Osteocyte (in vitro differentiated cells): ENCODE results near the gene SAMD4A. TPM values are rescaled to one million over a fixed set of nuclear protein-coding genes. Genes with fewer than 3 reads are reported as not detected.

Experiments used
- DNase-seq: peaks from one replicate; pipeline ENCODE4 v3.0.0; 2021; ENCODE audit warnings: mixed read lengths; ENCODE audit not compliant: unreplicated experiment; ENCODE audit errors: extremely low spot score
- H3K27ac Mint-ChIP-seq: one replicate; pipeline ENCODE4 v1.8.0; 2021; ENCODE audit warnings: mild to moderate bottlenecking, mixed read lengths; ENCODE audit not compliant: unreplicated experiment
- H3K27me3 Mint-ChIP-seq: one replicate; pipeline ENCODE4 v1.8.0; 2021; ENCODE audit warnings: mixed read lengths; ENCODE audit not compliant: unreplicated experiment
- H3K36me3 Mint-ChIP-seq: one replicate; pipeline ENCODE4 v1.8.0; 2021; ENCODE audit warnings: mixed read lengths; ENCODE audit not compliant: unreplicated experiment
- H3K4me1 Mint-ChIP-seq: one replicate; pipeline ENCODE4 v1.8.0; 2021; ENCODE audit warnings: mixed read lengths; ENCODE audit not compliant: unreplicated experiment
- H3K4me3 Mint-ChIP-seq: one replicate; pipeline ENCODE4 v1.8.0; 2021; ENCODE audit warnings: mild to moderate bottlenecking, moderate library complexity, mixed read lengths; ENCODE audit not compliant: unreplicated experiment
- H3K9me3 Mint-ChIP-seq: one replicate; pipeline ENCODE4 v1.8.0; 2021; ENCODE audit warnings: mixed read lengths; ENCODE audit not compliant: unreplicated experiment
- total RNA-seq: library from RNA; stranded (reverse); gene quantifications from 2 replicates; pipeline ENCODE4 v1.2.1, GENCODE V29; 2021
- TF ChIP-seq, protein P1 (sequence below): fragments of 200-600 bp; sonication (generic); IDR thresholded peaks from 2 replicates; pipeline ENCODE4 v1.5.0; 2021; ENCODE audit warnings: antibody characterized with exemption, mild to moderate bottlenecking, moderate library complexity

SAMD4A gene
- total RNA-seq, 1 donor from 2014 or later, result 39.1 TPM

DNA sequence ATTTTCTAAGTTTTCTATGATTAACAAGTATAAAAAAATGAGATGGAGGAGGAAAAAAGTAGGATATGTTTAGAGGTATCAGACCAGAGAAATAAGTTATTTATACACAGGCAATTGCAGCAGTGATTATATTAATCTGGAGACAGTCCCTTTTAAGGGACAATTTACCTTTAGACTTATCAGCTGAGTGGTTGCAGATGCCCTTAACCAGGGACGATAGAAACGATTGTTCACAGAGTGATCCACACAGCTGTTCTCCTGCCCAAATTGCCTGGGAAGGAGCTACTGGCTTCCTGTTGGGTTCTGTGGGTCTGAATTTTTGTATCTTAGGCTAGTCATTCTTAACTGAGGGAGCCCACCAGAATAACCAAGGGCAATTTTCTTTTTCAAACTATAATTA, 269.3 kb downstream of the SAMD4A start:
- TF ChIP-seq, protein P1, sequence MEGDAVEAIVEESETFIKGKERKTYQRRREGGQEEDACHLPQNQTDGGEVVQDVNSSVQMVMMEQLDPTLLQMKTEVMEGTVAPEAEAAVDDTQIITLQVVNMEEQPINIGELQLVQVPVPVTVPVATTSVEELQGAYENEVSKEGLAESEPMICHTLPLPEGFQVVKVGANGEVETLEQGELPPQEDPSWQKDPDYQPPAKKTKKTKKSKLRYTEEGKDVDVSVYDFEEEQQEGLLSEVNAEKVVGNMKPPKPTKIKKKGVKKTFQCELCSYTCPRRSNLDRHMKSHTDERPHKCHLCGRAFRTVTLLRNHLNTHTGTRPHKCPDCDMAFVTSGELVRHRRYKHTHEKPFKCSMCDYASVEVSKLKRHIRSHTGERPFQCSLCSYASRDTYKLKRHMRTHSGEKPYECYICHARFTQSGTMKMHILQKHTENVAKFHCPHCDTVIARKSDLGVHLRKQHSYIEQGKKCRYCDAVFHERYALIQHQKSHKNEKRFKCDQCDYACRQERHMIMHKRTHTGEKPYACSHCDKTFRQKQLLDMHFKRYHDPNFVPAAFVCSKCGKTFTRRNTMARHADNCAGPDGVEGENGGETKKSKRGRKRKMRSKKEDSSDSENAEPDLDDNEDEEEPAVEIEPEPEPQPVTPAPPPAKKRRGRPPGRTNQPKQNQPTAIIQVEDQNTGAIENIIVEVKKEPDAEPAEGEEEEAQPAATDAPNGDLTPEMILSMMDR, result no peak
- H3K9me3 Mint-ChIP-seq, result no peaks in the 10 kb centered on the region
- H3K36me3 Mint-ChIP-seq, result no peaks in the 10 kb centered on the region
- no peak overlapping the region for H3K27ac Mint-ChIP-seq
- H3K4me1 Mint-ChIP-seq, result no peaks in the 10 kb centered on the region
- no peak for DNase-seq
- H3K27me3 Mint-ChIP-seq, result peaks cover 21% of the 10 kb centered on the region
- no peak overlapping the region for H3K4me3 Mint-ChIP-seq

DNA sequence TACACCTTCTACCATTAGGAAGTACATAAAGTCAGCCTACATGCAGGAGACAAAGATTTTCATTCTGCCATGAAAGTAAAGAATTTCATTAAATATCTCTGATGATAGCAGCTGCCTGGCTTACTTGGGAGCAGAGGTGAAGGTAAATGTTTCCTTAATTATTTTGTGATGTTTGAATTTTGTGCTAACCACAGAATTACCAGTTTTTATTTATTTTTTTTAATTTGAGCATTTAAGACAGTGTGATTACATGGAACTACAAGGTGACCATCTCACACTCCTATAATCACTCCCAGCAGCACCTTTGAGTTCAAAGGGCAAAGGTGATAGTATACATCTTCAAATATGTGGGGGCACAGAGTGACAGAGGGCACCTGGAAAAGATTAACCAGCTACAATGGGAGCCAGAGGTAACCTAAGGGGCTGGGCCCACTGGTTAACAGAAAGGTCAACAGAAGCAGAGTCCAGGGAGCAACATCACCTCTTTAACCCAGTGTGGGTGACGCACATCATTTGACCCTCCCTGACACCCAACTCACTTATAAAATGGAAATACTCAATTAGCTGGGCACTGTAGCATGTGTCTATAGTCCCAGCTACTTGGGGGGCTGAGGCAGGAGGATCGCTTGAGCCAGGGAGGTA, 270.7 kb downstream of the SAMD4A start:
- Mint-ChIP-seq H3K4me3 (no peak overlapping the region), H3K27ac (no peak overlapping the region), H3K36me3 (no peaks in the 10 kb centered on the region)

DNA sequence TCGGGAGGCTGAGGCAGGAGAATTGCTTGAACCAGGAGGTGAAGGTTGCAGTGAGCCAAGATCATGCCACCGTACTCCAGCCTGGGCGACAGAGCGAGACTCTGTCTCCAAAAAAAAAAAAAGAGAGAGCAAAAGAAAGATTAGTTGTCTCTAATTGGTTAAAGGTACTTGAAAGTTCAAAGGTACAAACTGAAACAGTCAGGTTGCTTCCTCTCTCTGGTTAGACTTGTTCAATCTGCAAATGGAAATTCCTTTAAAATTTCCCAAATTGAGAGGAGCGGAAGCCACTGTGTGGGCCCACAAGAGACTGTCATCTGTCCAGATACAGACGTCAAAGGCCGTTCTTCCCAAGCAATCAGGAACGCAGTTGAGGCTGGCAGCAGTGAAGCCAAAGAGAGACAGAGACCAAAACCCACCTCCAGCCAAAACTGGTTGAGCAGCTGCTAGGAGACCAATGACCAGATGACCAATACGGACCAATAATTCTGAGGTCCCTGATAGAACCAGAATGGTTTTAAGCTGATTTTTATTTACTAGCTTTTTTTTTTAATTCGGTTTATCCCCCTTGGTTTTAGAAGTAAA, 272.1 kb downstream of the SAMD4A start:
- Mint-ChIP-seq H3K27ac (no peak overlapping the region), H3K27me3 (peaks cover 9% of the 10 kb centered on the region), H3K4me3 (no peak overlapping the region), H3K36me3 (no peaks in the 10 kb centered on the region), H3K4me1 (no peaks in the 10 kb centered on the region), H3K9me3 (no peaks in the 10 kb centered on the region)
- TF ChIP-seq, protein P1, result no peak
- no peak for DNase-seq

More for the DNA sequence above, 270.7 kb downstream of the SAMD4A start:
- DNase-seq, result no peak
- peaks cover 18% of the 10 kb centered on the region for H3K27me3 Mint-ChIP-seq
- no peaks in the 10 kb centered on the region for H3K4me1 Mint-ChIP-seq
- TF ChIP-seq, protein P1, result no peak
- H3K9me3 Mint-ChIP-seq, result no peaks in the 10 kb centered on the region

DNA sequence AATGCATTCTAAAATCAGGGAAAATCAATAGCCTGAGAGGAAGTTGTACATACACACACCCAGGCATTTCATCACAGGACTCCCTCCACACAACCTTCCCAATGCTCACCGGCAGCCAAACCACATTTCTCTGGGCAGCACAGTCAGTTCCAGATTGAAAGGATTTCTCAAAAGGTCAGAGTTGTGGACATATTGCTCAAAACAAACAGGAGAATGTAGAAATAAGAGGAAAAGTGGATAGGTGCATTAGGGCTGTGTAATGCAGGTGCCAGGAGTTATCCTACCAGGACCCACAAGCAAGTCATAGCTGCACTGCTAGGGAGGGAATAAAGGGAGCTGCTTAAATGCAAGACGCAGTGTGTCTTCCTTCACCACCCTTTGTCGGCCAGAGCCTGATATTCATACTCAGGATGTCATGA, 272.8 kb downstream of the SAMD4A start:
- no peak for DNase-seq
- Mint-ChIP-seq H3K4me1 (no peaks in the 10 kb centered on the region), H3K36me3 (no peaks in the 10 kb centered on the region), H3K4me3 (no peak overlapping the region), H3K27me3 (peaks cover 7% of the 10 kb centered on the region), H3K9me3 (no peaks in the 10 kb centered on the region), H3K27ac (no peak overlapping the region)
- TF ChIP-seq, protein P1, result no peak

DNA sequence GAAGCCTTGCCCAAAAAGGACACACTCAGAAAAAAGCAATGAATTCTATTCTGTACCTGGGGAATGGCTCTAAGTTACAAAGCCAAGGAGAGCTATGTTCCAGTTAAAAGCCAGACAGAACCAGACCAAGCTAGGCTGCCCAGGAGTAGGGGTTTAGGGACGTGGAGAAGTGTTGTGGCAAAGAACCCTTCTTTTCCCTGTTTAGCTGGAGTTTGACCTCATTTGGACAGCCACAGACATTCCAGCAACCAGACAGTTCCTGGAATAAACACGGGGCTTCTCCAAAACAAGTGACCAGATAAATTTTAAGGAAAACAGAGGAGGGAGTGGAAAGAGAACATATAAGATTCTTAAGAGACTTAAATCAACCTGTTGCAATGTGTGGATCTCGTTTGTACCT, 273.4 kb downstream of the SAMD4A start:
- H3K9me3 Mint-ChIP-seq, result no peaks in the 10 kb centered on the region
- H3K36me3 Mint-ChIP-seq, result no peaks in the 10 kb centered on the region
- TF ChIP-seq, protein P1, result no peak

More for the DNA sequence above, 273.4 kb downstream of the SAMD4A start:
- Mint-ChIP-seq H3K27me3 (peaks cover 2% of the 10 kb centered on the region), H3K4me3 (no peak overlapping the region), H3K4me1 (no peaks in the 10 kb centered on the region), H3K27ac (no peak overlapping the region)
- DNase-seq, result no peak
